ENCODE measurements around the gene NOC3L.

The NOC3L gene

DNA sequence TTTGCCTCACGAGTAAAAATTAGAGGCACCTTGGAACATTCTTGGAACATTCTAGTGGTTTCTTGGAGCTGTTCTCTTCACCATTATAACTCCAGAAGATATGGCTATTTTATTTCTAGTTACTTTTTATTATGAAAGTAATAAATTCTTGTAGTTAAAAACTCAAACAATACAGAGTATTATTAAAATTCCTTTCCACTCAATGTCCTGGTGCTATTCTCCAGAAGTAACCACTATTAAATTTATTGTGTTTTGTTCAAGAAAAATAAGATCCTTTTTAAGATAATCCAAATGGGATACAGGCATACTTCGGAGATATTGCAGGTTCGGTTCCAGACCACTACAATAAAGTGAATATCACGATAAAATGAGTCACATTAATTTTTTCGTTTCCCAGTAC lies 68.6 kb downstream of the NOC3L start:
- DNase-seq: no peak

DNA sequence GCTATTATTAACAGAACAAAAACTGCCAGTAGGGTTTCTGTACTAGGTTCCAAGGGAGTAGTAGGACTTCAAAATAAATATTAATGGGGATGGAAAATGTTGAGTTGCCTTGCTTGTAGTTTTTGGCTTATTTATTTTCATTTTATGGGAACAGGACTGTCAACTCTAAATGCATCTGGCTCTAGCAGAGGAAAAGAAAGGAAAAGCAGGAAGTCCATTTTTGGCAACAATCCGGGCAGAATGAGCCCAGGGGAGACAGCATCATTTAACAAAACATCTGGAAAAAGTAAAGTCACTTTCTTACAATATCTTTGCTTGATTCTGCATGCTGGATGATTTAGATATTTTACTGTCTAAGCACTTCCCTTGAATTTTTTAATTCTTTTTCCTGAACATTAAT lies 69.4 kb downstream of the NOC3L start:
- no peak for DNase-seq

DNA sequence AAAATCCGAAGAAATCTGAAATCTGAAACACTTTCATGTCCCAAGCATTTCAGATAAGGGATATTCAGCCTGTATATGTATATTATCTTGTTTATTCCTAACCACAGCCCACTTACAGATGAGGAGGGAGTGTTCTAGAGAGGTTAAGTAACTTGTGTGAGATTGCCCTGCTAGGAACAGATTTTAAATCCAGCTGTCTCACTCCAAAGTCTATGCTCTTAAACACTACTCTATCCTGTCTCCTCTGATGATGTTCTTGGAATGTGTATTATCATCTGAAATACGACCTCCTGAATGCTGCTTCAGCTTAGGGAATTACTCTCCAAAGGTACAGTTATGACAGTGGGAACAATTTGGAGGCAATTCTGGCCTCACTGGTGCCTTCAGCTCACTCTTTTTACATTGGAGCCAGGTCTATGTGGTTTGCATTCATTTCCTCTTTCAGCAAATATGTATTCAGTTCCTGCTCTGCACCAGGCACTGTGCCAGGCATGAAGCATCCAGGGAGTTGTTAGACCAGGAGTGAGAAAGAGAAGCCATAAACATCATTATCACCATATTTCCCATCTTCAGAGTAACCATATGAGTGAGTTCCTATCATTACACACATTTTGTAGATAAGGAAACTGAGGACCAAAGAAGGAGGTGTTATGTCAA lies 70.2 kb downstream of the NOC3L start:
- no peak for DNase-seq

DNA sequence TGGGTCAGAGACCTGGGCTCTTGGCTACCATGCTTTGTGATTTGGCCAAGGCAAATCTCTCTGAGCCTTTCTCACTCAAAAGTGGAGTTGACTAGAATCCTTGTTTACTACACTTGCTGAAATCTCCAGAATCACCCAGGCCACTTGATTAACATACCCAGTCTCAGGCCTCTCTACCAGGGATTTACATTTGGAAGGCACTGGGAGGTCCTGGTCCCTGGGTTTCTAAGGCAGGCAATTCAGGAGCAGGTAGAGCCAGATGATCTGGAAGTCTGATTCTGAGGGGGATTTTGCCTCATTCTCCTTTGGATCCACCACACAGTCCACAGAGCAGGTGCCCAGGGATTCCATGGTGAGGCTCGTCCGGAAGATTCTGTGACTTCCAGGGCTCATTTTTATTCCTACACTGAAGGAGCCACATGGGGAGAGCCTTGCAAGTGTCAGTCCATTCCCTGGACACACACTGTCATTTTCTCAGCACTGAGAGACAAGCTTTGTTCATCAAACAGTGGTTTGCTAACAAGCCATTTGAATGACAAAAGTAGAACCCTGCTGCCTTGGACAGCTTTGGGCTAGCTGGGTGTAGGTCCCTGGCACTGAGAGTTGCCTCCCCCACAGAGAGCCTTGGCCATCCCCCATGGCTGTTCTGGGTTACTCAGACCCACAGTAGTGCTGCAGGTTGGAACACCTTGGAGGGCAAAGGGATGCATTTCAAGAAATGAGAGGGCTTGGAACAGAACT lies 74.2 kb downstream of the NOC3L start:
- DNase-seq: no peak

DNA sequence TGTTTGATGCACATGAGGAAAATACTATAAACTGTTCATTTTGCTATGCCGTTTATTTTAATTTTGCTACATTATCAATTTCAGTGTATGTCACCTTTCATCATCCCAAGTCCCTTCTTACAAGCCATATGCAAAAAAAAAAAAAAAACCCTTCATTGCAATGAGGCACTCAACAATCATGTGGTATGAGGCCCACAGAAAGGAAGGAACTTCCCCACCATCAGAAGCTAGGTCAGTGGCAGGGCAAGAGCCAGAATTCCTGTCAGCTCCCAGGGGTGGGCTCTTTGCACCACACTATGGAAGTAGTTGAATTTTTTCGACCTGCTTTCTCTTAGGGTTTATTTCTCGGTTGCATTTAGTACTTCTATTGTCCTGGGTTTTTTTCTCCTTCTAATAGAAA lies 75.4 kb downstream of the NOC3L start:
- no peak for DNase-seq

DNA sequence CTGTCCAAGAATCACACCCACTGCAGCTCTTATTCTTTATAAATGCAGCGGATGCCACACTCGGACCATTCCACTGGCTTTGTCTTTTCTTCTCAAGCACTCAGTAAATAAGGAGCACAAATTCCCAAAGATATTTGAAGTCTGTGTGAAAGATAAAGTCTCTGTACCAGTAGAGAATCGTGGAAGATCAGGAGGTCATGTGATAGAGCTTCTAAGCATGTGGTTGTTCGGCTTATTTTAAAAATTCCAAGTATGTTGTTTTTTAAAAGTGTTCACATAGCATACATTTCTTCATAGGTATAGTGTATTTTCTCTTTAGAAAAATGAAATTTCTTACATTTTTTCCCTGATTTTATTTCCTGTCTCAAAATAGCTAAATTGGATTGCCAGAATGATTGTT lies 75.8 kb downstream of the NOC3L start:
- no peak for DNase-seq

DNA sequence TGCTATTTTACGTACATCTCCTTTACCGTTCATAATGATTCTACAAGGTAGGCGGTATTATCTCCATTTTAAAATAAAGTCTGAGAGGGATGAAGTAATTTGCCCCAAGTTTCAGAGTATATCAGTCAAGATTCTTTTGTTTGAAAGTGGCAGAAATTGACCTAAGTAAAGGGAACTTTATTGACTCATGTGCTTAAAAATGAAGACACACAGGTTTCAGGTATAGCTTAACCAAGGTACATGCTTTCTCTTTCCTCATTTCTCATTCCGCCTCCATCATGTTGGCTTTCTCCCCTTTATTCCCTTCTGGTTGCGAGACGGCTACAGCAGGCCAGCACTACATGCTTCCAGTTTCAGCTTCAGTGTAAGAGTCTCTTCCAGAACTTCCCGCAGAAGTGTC lies 77.5 kb downstream of the NOC3L start:
- no peak for DNase-seq

Measured in NCI-H446 treated with DMSO at 0.1 percent for 48 hours (cell line).